Measurements from ENCODE around the gene FGF19.
"Not testable (repeated sequence)": the region's sequence is repeated elsewhere in the genome, so short reads cannot be mapped to it uniquely, and the experiment has no call there.

Gene FGF19

GRCh38 chr11:69695995-69696394, 7.8 kb downstream of the FGF19 start:
- not testable (repeated sequence) for DNase-seq (ENCODE audit: low spot score)

- no peak for DNase-seq (ENCODE audit: low spot score)
These were observed 8.2 kb downstream of the FGF19 start for GRCh38 chr11:69695581-69695980.

- no peak for DNase-seq (ENCODE audit: low spot score)
These were observed 9.0 kb downstream of the FGF19 start for GRCh38 chr11:69694781-69695180.

- DNase-seq (ENCODE audit: low spot score) = no peak
These were observed 11.4 kb downstream of the FGF19 start for GRCh38 chr11:69692422-69692821.

GRCh38 chr11:69691463-69691862, 12.4 kb downstream of the FGF19 start:
- no peak for DNase-seq (ENCODE audit: low spot score)

- no peak for DNase-seq (ENCODE audit: low spot score)
These were observed 14.1 kb downstream of the FGF19 start for GRCh38 chr11:69689484-69690319.

GRCh38 chr11:69687969-69688771, 15.7 kb downstream of the FGF19 start:
- peak; percentile 42 for DNase-seq (ENCODE audit: low spot score)

- DNase-seq (ENCODE audit: low spot score) = no peak
These were observed 17.0 kb downstream of the FGF19 start for GRCh38 chr11:69686856-69687255.

- DNase-seq (ENCODE audit: low spot score) = no peak
These were observed 17.4 kb downstream of the FGF19 start for GRCh38 chr11:69686452-69686851.

GRCh38 chr11:69685348-69685747, 18.5 kb downstream of the FGF19 start:
- no peak for DNase-seq (ENCODE audit: low spot score)

GRCh38 chr11:69684651-69685050, 19.2 kb downstream of the FGF19 start:
- no peak for DNase-seq (ENCODE audit: low spot score)

GRCh38 chr11:69683764-69684333, 20.0 kb downstream of the FGF19 start:
- peak; percentile 50 for DNase-seq (ENCODE audit: low spot score)

- no peak for DNase-seq (ENCODE audit: low spot score)
These were observed 21.0 kb downstream of the FGF19 start for GRCh38 chr11:69682681-69683326.

GRCh38 chr11:69682221-69682620, 21.6 kb downstream of the FGF19 start:
- DNase-seq (ENCODE audit: low spot score) = peak; percentile 65

GRCh38 chr11:69680688-69681087, 23.1 kb downstream of the FGF19 start:
- no peak for DNase-seq (ENCODE audit: low spot score)

GRCh38 chr11:69677749-69678148, 26.1 kb downstream of the FGF19 start:
- no peak for DNase-seq (ENCODE audit: low spot score)

- DNase-seq (ENCODE audit: low spot score) = peak; percentile 96
These were observed 28.7 kb downstream of the FGF19 start, which contains the start of gene LTO1 for GRCh38 chr11:69674886-69675714. Gene LTO1 (minus strand): TSS chr11:69675353. CDS start chr11:69675239, 114 bp downstream.

GRCh38 chr11:69674267-69674885, 29.4 kb downstream of the FGF19 start:
- peak; percentile 62 for DNase-seq (ENCODE audit: low spot score)

- DNase-seq (ENCODE audit: low spot score) = no peak
These were observed 31.9 kb downstream of the FGF19 start for GRCh38 chr11:69671734-69672465.

All from kidney tubule cell (primary cell).